PC-9 (cell line): ENCODE results near the gene RBM39. TPM values are rescaled to one million over a fixed set of nuclear protein-coding genes. Genes with fewer than 3 reads are reported as not detected.
"Not testable (repeated sequence)": the region's sequence is repeated elsewhere in the genome, so short reads cannot be mapped to it uniquely, and the experiment has no call there.

Experiments used
- BruUV-seq: library from RNA; stranded (reverse); fragments of 400-500 nt; replicated peaks from 2 replicates; lab custom pipeline; 2021; lab: Mats Ljungman, UMichigan
- CTCF ChIA-PET: fragments of 300-600 bp; sonication (Branson Sonifier 250); formaldehyde crosslinking; loops from one replicate; lab custom pipeline; 2022; ENCODE audit warnings: antibody characterized with exemption; lab: Charles Lee
- POLR2A ChIA-PET: fragments of 300-600 bp; sonication (Branson Sonifier 250); formaldehyde crosslinking; loops from one replicate; lab custom pipeline; 2022; ENCODE audit warnings: antibody characterized with exemption; ENCODE audit not compliant: unreplicated experiment; lab: Charles Lee
- DNase-seq, 2 experiments: peaks; one replicate each; pipeline versions ENCODE4 v3.0.0 to v3.0.0-alpha.2; 2015 to 2022; ENCODE audit warnings: mixed read lengths in 1 of 2
- H2AFZ ChIP-seq: fragments of 200-600 bp; sonication (generic); 2 replicates; pipeline ENCODE4 v1.8.1; 2017; ENCODE audit warnings: antibody characterized with exemption
- H3F3A ChIP-seq: fragments of 200-600 bp; sonication (generic); 2 replicates; pipeline ENCODE4 v1.8.1; 2017; ENCODE audit warnings: antibody characterized with exemption, mild to moderate bottlenecking, low read depth; ENCODE audit not compliant: insufficient read depth
- H3K27ac ChIP-seq: fragments of 200-600 bp; sonication (generic); 2 replicates; pipeline ENCODE4 v1.6.1; 2016; ENCODE audit warnings: mixed run types
- H3K27me3 ChIP-seq: fragments of 200-600 bp; sonication (generic); 2 replicates; pipeline ENCODE4 v1.6.1; 2016; ENCODE audit warnings: low read depth, mixed run types; ENCODE audit not compliant: insufficient read depth
- H3K36me3 ChIP-seq: fragments of 200-600 bp; sonication (generic); 2 replicates; pipeline ENCODE4 v1.6.1; 2016; ENCODE audit warnings: low read depth, mixed run types
- H3K4me1 ChIP-seq: fragments of 200-600 bp; sonication (generic); replicated peaks from 2 replicates; pipeline ENCODE4 v1.6.1; 2016; ENCODE audit warnings: mixed run types; ENCODE audit not compliant: insufficient read depth
- H3K4me2 ChIP-seq: fragments of 200-600 bp; sonication (generic); 2 replicates; pipeline ENCODE4 v1.6.1; 2017; ENCODE audit warnings: mixed run types
- H3K4me3 ChIP-seq: fragments of 200-600 bp; sonication (generic); 2 replicates; pipeline ENCODE4 v1.6.1; 2016; ENCODE audit warnings: mixed run types
- H3K79me2 ChIP-seq: fragments of 200-600 bp; sonication (generic); 2 replicates; pipeline ENCODE4 v1.6.1; 2017; ENCODE audit warnings: low read depth, mixed run types
- H3K9me2 ChIP-seq: fragments of 200-600 bp; sonication (generic); 2 replicates; pipeline ENCODE4 v1.8.1; 2017; ENCODE audit warnings: mild to moderate bottlenecking; ENCODE audit not compliant: insufficient read depth
- H3K9me3 ChIP-seq: fragments of 200-600 bp; sonication (generic); 2 replicates; pipeline ENCODE4 v1.8.1; 2016; ENCODE audit warnings: low read depth; ENCODE audit not compliant: insufficient read depth
- H4K20me1 ChIP-seq: fragments of 200-600 bp; sonication (generic); 2 replicates; pipeline ENCODE4 v1.8.1; 2017; ENCODE audit not compliant: insufficient read depth
- CTCF ChIP-seq: fragments of 200-600 bp; sonication (generic); conservative IDR thresholded peaks from 2 replicates; pipeline ENCODE4 v1.6.1; 2017; ENCODE audit warnings: mixed run types, antibody characterized with exemption, mild to moderate bottlenecking, moderate library complexity
- EZH2 ChIP-seq: fragments of 200-600 bp; sonication (generic); IDR thresholded peaks from 2 replicates; pipeline ENCODE4 v1.8.0; 2017; ENCODE audit warnings: antibody characterized with exemption, low read depth
- intact Hi-C: fragments of 100-400 bp; cut with micrococcal nuclease; formaldehyde crosslinking; loops from one replicate; pipeline ENCODE4 v1.10.0; 2022; ENCODE audit not compliant: unreplicated experiment
- total RNA-seq: library from RNA; stranded (reverse); gene quantifications from 2 replicates; pipeline ENCODE4 v1.2.3, GENCODE V29; 2021

Gene RBM39
- total RNA-seq, 1 experiment from 2014 or later: 379 TPM

GRCh38 chr20:35690265-35690664 lies 51.8 kb downstream of the RBM39 start:
- no peaks in the 10 kb centered on the region for H3K79me2 ChIP-seq
- no peaks in the 10 kb centered on the region for H3F3A ChIP-seq
- H3K27ac ChIP-seq: no peak overlapping the region
- no TSS peak for BruUV-seq
- TF ChIP-seq EZH2 (no peak), CTCF (no peak)
- no peak overlapping the region for H3K4me3 ChIP-seq
- H3K4me1 ChIP-seq: no peaks in the 10 kb centered on the region
- no peaks in the 10 kb centered on the region for H3K9me2 ChIP-seq
- H3K4me2 ChIP-seq: no peak overlapping the region
- POLR2A ChIA-PET: no interaction called here
- H3K36me3 ChIP-seq: peaks cover 4% of the 10 kb centered on the region; the same call in 1 of the 2 replicates
- no peaks in the 10 kb centered on the region for H3K27me3 ChIP-seq
- no peak overlapping the region for H2AFZ ChIP-seq
- no peak for DNase-seq
- intact Hi-C loops: no loop called here
- no peaks in the 10 kb centered on the region for H3K9me3 ChIP-seq
- H4K20me1 ChIP-seq: no peaks in the 10 kb centered on the region
- CTCF ChIA-PET: no interaction called here

- BruUV-seq, CTCF ChIA-PET, H3K4me1 ChIP-seq, H3K27me3 ChIP-seq, H3K4me2 ChIP-seq, H3F3A ChIP-seq, H3K36me3 ChIP-seq, H3K4me3 ChIP-seq, H3K27ac ChIP-seq, H3K9me2 ChIP-seq, intact Hi-C loops, H3K9me3 ChIP-seq, H2AFZ ChIP-seq, H3K79me2 ChIP-seq, H4K20me1 ChIP-seq, DNase-seq: not testable (repeated sequence)
- TF ChIP-seq CTCF: peak; percentile 50
- POLR2A ChIA-PET: interaction anchor here (0.6 kb wide), 1 partner anchor 630 kb away, joined by 5 read pairs; no protein-coding TSS in a partner anchor
Measured at GRCh38 chr20:35686872-35687271, 55.2 kb downstream of the RBM39 start.

- H3K36me3 ChIP-seq, H3K9me2 ChIP-seq, H3K27ac ChIP-seq, H2AFZ ChIP-seq, H3F3A ChIP-seq, H3K4me1 ChIP-seq, H4K20me1 ChIP-seq, H3K79me2 ChIP-seq, BruUV-seq, intact Hi-C loops, H3K4me2 ChIP-seq, CTCF ChIA-PET, H3K27me3 ChIP-seq, H3K4me3 ChIP-seq, H3K9me3 ChIP-seq, DNase-seq: not testable (repeated sequence)
- POLR2A ChIA-PET: interaction anchor here (0.7 kb wide), 1 partner anchor 62 kb away, joined by 3 read pairs; no protein-coding TSS in a partner anchor
Measured at GRCh38 chr20:35685368-35685767, 56.7 kb downstream of the RBM39 start.

- Histone ChIP-seq H3F3A (no peaks in the 10 kb centered on the region), H3K27me3 (no peaks in the 10 kb centered on the region), H3K27ac (no peak overlapping the region), H3K4me3 (no peak overlapping the region), H3K4me1 (no peaks in the 10 kb centered on the region), H3K36me3 (no peaks in the 10 kb centered on the region), H3K4me2 (no peak overlapping the region), H2AFZ (no peak overlapping the region), H4K20me1 (no peaks in the 10 kb centered on the region), H3K9me3 (no peaks in the 10 kb centered on the region), H3K79me2 (no peaks in the 10 kb centered on the region), H3K9me2 (no peaks in the 10 kb centered on the region)
- intact Hi-C loops: no loop called here
- DNase-seq: no peak
- ChIA-PET CTCF (no interaction called here), POLR2A (no interaction called here)
- BruUV-seq: no TSS peak
- TF ChIP-seq EZH2: no peak
- TF ChIP-seq CTCF: no peak
Measured at GRCh38 chr20:35681960-35682359, 60.1 kb downstream of the RBM39 start.
